GM20000 (cell line): ENCODE measurements around the gene DIAPH1.
A peak's percentile ranks its signal among the peaks of the same experiment; 100 is the strongest.

ENCODE experiments used
- DNase-seq: peaks from one replicate; pipeline ENCODE4 v3.0.0; 2012; ENCODE audit warnings: low spot score
- TF ChIP-seq, protein P1 (sequence below): IDR thresholded peaks from 2 replicates; pipeline ENCODE4 v1.5.1; 2012; ENCODE audit warnings: mild to moderate bottlenecking, control low read depth; ENCODE audit errors: extremely low read depth, missing control alignments

DIAPH1 gene

DNA sequence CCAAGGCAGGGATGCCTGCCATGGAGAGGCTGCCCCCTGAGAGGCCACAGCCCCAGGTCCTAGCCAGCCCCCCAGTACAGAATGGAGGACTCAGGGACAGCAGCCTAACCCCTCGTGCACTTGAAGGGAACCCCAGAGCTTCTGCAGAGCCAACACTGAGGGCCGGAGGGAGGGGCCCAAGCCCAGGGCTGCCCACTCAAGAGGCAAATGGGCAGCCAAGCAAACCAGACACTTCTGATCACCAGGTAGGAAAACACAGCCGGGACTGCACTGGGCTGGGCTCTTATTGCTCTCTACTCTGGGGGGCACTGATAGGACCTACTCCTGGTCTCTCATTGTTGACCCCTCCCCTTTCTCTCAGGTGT lies 21.2 kb upstream of the DIAPH1 start:
- TF ChIP-seq, protein P1, sequence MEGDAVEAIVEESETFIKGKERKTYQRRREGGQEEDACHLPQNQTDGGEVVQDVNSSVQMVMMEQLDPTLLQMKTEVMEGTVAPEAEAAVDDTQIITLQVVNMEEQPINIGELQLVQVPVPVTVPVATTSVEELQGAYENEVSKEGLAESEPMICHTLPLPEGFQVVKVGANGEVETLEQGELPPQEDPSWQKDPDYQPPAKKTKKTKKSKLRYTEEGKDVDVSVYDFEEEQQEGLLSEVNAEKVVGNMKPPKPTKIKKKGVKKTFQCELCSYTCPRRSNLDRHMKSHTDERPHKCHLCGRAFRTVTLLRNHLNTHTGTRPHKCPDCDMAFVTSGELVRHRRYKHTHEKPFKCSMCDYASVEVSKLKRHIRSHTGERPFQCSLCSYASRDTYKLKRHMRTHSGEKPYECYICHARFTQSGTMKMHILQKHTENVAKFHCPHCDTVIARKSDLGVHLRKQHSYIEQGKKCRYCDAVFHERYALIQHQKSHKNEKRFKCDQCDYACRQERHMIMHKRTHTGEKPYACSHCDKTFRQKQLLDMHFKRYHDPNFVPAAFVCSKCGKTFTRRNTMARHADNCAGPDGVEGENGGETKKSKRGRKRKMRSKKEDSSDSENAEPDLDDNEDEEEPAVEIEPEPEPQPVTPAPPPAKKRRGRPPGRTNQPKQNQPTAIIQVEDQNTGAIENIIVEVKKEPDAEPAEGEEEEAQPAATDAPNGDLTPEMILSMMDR, result no peak
- DNase-seq, result no peak

DNA sequence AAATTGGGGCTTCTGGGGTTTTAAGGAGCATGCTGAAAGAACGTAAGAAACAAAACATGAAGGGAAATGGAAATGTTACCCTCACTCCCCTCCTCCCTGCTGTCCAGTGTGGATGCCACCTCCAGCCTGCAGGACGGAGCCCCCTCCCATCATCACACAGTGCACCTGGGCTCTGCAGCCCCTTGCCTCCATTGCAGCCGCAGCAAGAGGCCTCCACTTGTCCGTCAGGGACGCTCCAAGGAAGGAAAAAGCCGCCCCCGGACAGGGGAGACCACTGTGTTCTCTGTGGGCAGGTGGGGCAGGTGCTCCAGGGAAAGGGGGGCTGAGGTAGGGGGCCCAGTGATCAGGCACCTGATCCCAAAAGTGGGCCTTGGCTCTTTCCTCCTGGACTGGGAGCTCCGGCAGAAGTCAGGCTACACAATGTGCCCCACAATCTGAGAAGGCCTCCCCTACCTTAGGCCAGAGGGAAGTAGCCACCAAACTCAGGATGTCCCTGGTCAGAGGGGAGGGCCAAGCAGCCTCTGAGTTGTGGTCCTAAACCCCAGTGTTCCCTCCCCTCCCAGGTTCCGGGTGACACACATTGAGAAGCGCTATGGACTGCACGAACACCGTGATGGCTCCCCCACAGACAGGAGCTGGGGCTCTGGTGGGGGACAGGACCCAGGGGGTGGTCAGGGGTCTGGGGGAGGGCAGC lies 20.7 kb upstream of the DIAPH1 start:
- TF ChIP-seq, protein P1, result no peak
- DNase-seq, result no peak

DNA sequence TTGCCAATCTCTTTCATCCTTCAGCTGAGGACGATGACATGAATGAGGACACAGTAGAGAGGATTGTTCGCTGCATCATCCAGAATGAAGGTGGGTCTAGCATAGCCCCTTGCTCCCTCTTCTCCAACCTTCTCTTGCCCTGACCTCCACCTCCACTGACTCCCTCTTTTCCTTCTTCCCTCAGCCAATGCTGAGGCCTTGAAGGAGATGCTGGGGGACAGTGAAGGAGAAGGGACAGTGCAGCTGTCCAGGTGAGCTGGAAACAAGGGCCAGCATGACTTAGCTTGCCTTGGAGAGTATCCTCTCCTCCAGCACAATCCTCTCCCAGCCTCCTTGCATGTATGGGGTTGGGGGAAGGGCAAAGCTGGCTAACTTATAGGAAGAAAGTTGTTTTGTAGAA lies 20.0 kb upstream of the DIAPH1 start:
- DNase-seq, result no peak

DNA sequence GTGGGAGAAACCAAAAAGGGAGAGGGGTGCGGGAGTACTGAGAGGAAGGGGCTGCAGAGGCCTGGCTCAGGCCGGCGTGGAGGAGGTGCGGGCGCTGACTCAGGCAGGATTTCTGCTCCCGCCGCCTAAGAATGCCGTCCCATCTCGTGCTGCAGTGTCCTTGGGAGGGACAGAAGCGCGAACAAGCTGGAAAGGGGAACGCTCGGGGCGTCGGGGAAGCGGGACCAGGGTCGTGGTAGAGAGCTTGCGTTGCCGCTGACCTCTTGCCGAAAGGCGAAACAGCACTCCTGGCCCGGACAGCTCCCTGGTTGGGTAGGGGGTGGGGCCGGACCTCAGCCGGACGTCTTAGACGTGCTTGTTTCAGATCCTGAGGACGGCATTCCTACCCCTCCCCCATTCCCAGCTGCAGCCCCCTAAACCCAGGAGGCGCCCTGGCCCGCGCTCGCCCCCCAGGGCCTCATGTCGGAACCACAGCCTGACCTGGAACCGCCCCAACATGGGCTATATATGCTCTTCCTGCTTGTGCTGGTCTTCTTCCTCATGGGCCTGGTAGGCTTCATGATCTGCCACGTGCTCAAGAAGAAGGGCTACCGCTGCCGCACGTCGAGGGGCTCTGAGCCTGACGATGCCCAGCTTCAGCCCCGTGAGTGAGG lies 19.1 kb upstream of the DIAPH1 start:
- TF ChIP-seq, protein P1, result peak; percentile 36
- peak; percentile 70 for DNase-seq

More for the DNA sequence above, 20.0 kb upstream of the DIAPH1 start:
- TF ChIP-seq, protein P1, result no peak

DNA sequence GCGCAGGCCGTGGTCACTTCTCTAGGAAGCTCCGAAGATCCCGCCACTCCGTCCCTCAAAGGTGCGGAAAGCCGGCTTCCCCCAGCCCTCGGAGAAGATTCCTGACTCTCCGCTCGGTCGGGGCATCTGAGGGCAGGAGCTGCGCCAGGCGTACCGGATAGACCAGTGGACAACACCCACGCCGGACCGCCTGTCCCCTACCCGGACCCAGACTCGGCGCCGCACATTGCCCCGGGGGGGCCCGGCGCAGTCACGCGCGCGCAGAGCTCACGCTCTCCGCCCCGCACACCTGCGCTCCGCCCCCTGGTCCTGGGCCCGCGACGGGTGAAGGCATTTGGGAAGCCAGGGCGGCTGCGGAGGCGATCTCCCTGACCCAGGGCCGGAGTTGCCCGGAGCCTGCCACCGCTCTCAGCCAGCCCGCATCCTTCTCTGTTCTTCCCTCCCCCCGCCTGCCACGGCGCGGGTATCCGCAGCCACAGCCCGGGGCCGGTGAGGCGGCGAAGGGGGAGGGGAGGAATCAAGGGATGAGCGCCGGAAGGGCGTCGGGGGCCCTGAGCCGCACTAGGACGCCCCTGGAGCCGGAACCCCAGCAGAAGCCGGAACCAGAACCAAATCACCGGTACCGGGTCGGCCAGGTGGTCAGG lies 18.4 kb upstream of the DIAPH1 start:
- peak; percentile 52 for DNase-seq
- TF ChIP-seq, protein P1, result no peak

DNA sequence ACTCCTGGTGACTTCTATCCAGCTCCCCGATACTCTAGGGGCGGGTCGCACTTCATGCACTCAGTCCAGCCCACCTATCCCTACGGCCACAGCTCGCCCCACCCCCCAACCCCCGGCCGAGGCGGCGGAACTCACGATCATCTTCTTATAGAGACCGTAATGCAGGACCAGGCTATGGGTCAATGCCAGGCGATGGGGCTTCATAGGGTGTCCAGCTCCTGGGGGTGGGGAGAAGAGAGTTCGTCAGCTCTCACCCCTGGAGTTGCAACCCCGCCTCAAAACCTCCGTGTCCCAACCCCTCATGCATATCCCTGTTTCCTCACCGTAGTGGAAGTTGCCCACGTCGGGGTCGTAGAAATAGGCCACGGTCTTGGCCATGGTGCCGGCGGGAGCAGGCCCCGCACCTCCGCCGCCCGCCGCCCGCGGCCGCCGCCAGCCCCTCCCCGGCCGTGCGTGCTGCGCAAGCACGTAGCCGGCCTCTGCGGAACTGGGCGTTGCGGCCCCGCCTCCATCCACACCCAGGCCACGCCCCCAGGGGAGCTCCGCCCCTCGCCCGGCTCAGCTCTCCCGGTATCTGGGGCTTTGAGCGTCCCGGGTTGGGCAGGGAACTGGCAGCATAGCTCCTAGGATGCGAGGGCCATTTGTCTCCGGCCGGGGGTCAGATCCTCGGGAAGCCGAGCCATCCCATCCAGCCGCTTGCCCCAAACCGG lies 17.8 kb upstream of the DIAPH1 start, which contains the start of the genes HDAC3 and RELL2:
TSS of gene HDAC3 (minus strand) at position 437 of the 710 bp plus-strand sequence. CDS start at position 378, 59 bp downstream.
TSS of gene RELL2 (plus strand) at position 585 of the 710 bp plus-strand sequence. CDS start 1,229 bp downstream, outside the sequence.
- DNase-seq, result peak; percentile 98
- TF ChIP-seq, protein P1, result no peak

DNA sequence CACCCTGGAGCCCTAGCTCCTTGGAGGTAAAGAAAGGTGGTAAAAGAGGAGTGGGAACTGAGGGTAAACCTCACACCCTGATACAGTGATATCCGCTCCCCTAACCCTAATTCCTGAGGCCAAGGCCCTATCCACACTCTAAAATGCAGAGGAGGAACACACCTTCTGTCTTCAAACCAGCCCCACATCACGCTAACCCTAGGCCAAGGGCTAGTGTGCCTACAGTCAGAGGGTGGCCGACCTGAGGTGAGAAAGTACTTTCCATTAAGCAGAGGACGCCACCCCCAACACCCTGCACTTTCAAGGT lies 17.3 kb upstream of the DIAPH1 start:
- TF ChIP-seq, protein P1, result no peak
- DNase-seq, result no peak
